ENCODE data around the gene GHITM.
"Not testable (repeated sequence)": the region's sequence is repeated elsewhere in the genome, so short reads cannot be mapped to it uniquely, and the experiment has no call there.

The GHITM gene

DNA sequence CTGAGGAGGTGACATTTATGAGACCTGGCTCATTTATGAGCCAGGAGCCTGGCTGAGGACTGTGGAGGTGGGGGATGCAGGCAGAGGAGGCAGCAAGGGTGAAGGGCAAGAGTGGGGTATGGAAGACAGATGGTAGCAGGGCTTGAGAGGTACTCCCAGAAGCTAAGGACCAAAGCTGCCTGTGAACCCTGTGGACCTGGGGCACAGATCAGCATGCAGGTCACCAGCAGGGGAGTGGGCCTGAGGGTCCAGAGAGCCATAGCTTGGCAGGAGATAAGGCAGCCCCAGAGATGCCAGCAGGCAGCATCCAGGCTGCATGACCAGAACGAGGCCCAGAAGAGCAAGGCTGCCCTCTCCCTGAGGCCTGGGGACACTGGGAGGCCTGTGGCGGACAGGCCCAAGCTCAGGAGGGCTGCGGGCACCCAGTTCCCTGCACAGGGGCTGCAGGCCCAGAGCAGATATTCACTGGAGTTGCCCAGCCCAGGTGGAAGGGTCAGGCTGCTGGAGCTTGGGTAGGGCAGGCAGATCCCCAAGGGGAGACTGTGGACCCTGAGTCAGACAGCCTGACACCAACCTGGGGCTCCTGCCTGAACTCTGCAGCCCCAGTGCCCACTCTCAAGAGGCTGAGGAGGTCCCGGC is 37.6 kb downstream of the GHITM start:
- DNase-seq (ENCODE audit: low spot score) = no peak

DNA sequence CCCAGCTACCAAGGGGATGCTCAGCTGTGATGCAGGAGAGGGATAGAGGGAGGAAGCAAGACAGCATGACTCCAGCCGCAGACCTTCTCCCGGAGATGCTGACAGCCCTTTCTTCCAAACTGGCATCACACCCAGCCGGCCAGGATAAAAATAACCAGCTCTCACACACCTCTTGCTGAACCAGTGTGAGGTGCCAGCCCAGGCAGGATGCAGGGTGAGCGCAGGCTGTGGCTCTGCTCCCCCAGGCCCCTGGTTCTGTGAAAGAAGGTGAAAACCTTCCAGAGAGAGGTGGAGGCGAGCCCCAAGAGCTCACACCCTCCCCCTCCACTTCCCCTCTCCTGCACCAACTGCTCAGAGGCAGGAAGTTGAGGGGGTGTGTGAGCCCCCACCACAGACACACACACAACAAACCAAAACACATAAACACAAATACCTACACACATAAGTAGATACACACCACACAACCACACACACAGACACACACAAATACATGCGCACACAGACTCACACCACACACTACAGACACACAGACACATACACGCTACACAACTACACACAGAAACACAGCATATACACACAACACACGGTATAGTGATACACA is 38.3 kb downstream of the GHITM start:
- DNase-seq (ENCODE audit: low spot score) = no peak

DNA sequence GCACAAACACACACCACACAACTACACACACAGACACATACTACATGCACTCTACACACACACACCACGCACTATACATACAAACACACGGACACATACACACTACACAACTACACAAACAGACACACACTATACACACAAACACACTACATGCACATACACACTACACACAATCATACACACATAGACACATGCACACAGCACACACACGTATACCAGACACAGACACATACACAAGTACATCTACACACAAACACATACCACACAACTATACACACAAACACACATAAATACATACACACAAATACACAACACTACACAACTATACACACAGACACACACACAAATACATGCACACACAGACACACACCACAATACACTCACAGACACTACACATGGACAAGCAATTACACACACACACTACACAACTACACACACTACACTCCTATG is 38.9 kb downstream of the GHITM start:
- DNase-seq (ENCODE audit: low spot score) = no peak

DNA sequence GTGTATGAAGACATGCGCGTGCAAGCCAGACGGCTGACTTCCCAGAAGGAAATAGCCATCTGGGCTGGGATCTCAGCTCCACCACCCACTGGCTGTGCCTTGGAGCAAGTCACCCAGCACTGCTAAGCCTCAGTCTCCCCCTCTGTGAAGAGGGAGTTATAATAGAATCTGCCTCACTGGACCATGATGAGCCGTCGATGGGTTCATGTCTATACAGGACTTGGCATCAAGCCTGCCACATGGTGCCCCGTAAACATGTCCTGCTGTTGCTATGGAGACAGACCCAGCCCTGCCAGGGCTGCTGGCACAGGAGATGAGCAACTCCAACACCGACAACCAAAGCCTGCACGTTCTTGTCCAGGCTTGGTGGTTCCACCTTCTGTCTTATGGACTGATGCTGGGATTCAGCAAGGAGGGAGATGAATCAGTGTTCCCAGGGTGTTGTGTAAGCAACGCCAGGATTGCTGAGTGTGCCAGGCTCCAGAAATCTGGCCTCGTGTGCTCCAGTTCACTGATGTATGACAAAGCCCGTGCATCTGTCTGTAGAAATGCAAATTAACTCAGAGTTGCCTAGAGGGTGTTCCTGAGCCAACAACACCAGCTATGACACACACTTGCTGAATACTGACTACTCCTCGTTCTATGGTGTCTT is 39.9 kb downstream of the GHITM start:
- no peak for DNase-seq (ENCODE audit: low spot score)

DNA sequence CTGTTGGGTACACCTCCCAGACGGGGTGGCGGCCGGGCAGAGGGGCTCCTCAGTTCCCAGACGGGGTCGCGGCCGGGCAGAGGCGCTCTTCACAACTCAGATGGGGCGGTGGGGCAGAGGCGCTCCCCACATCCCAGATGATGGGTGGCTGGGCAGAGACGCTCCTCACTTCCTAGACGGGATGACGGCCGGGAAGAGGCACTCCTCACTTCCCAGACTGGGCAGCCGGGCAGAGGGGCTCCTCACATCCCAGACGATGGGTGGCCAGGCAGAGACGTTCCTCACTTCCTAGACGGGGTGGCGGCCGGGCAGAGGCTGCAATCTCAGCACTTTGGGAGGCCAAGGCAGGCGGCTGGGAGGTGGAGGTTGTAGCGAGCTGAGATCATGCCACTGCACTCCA is 41.1 kb downstream of the GHITM start:
- not testable (repeated sequence) for DNase-seq (ENCODE audit: low spot score)

DNA sequence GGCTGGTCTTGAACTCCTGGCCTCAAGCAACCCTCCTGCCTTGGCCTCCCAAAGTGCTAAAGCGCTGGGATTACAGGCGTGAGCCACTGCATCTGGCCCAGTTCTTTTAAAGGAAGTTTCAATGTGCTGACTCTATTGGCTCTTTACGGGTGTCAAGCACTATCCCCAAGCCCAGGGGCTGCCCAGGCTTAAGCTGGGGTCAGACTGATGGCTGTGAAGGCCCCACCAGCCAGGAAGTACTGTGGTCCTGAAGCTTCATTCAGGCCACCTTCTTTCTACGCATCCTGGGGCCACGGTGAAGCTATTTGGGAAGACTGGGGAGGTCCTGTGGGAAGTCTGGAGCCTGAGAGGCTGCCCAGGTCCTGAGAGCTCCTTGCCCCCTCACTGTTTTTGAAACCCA is 42.3 kb downstream of the GHITM start:
- DNase-seq (ENCODE audit: low spot score) = no peak

DNA sequence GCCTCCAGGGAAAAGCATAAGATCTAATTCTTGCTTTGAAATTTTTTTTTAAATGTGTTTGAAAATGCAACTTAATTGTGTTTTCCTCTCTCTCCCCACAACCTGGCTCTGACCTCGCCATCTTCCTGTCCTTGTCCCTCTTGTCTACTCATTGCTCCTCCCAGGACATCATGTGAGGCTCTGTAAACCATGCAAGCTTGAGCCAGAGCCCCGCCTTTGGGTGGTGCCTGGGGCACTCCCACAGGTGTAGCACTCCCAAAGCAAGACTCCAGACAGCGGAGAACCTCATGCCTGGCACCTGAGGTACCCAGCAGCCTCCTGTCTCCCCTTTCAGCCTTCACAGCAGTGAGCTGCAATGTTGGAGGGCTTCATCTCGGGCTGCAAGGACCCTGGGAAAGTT is 45.2 kb downstream of the GHITM start:
- DNase-seq (ENCODE audit: low spot score) = no peak

DNA sequence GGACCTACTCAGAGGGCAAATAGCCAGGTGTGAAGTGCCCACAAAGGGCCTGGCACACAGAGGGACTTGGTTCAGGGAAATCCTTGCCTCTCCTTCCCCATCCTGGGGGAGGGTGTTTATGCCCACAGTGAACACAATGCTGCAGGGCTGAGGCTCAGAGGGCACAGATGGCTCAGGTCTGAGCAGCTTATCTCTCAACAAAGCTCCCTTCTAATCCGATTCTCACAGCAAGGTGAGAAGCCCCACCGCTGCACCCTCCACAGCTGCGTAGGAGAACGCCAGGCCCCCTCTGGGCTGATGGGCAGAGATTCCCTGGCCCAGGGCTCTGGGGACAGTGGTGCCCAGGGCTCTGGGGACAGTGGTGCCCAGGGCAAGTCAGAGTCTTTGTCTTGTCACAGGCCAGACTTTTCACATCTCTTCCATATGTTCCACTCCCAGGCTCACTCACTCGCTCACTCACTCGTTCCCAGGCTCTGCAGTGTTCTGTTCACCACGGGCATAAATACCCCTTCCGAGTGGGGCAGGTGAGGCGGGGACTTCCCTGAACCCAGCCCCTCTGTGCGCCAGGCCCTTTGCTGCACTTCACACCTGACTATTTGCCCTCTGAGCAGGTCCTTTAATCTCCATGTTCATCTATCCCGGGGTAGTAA is 46.3 kb downstream of the GHITM start:
- DNase-seq (ENCODE audit: low spot score) = no peak

DNA sequence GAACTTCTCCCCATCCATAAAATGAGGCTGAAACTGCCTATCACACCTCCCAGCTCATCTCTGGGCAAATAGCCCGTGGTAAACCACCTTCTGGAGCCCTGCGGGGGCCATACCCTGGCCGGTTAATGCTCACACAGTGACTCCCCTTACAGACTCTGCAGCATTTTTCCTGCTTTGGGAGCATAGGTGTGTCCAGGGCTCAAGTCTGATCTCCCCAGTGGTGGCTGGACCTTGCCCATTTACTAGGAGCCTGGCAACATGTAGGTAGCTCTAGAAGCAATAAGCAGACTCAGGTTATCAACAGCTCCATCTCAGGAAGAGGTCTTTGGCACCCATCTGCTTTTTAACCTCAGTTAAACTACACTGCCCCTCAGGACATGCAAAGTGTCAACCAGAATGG is 49.5 kb downstream of the GHITM start:
- no peak for DNase-seq (ENCODE audit: low spot score)

DNA sequence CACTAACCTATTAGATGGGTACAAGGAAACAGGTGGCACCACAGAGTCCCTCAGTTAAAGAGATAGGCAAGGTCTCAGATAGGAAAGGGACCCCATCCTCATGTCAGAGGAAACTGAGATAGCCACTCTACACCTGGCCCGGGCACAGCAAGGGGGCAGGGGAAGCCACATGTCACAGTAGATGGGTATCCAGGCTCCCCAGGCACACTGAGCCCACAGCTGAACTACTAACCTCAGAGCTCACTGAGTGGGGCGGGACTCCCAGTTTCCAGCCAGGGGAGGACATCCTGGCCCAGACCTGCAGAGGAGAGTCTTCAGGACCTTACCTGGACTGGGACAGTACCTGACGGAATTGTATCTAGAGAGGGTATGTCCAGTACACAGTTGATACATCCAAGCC is 51.3 kb downstream of the GHITM start:
- no peak for DNase-seq (ENCODE audit: low spot score)

DNA sequence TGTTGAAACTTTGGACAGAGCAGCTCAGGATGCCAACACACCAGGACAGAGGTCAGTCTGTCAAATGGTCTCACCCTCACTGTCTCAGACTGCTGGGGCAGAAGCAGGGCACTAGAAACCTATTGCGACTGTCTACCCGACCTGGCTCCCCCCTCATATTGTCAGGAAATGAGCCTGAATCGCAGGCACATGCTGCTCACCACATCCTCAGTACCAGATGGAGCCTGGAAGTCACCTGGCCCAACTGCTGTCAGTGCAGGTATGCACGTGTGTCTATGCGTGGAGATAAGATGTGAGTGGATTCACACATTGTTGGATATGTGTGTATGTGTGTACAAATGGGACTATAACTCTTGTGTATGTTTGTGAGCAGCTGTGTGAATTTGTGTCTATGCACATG is 51.8 kb downstream of the GHITM start:
- no peak for DNase-seq (ENCODE audit: low spot score)

DNA sequence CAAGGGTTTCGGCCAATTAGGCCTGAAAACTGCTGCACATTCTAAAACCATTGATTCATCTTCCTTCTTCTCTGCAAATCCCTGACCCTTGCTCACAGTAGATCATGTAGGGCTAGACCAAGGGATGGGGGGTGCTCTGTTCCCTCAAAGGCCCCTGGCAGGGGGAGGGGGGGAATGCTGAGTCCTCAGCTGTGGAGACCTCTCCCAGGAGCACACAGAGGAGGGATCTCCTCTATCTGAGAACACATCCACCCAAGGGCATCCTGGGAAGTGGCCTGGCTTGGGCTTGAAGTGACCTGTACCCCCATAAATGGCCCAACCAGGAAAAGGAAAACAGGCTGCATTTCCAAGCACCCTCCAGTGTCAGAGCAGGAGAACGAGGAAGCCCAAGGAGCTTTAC is 54.0 kb downstream of the GHITM start:
- DNase-seq (ENCODE audit: low spot score) = no peak

DNA sequence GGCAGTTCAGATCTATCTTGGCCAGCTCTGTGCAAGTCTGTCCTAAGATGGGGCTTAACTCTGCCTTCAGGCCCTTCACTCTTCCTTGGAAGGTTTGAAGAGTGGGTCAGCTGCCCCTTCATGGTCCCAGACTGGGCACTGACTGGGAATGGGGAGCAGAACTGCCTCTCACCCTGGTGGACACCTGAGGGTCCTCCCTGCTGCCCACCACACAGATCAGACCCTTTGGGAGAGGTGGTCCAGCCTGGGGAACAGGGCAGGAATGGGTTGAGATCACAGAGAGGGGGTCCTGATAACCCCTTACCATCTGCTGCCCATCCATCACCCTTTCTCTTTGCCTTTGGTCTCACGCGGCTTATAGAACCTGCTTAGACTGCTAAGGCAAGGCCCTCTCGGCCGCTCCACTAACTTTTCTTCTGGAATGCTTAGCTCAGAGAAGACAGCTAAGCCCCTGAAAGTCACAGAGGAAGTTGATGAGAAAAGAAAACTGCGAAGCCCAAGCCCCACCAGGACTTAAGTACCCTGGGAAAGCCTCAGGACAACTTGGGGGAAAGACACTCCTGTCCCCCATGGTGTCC is 54.6 kb downstream of the GHITM start:
- DNase-seq (ENCODE audit: low spot score) = no peak

DNA sequence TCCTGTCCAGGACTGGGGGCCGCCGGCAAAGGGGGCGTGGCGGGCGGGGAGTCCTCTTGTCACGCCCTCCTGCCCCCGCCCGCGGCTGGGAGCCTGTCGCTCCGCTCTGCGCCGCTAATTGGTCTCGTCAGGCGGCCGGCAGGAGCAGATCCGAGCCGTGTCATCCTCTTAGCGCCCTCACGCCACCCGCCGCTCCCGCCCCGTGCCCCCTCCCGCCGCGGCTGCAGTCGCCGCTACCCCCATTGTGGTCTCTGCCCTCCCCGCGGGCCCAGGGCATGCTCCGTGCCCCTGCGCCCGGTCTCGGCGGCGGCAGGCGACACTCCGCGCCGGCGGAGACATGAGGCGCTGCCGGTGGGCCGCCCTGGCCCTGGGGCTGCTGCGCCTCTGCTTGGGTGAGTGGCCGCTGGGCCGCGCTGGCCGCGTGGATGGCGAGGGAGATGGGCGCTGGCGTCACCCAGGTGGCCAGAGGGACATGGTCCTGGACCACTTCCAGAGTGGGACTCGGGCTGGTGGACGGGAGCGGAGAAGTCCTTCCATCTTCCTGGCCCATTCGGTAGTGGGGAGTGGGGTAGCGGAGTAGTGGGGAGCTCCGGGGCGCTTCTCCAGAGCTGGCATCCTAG is 55.2 kb downstream of the GHITM start, which contains the start of gene CDHR1:
Gene CDHR1 (plus strand): TSS at position 114 of the 620 bp plus-strand sequence. CDS start 224 bp downstream, at position 338.
- no peak for DNase-seq (ENCODE audit: low spot score)

DNA sequence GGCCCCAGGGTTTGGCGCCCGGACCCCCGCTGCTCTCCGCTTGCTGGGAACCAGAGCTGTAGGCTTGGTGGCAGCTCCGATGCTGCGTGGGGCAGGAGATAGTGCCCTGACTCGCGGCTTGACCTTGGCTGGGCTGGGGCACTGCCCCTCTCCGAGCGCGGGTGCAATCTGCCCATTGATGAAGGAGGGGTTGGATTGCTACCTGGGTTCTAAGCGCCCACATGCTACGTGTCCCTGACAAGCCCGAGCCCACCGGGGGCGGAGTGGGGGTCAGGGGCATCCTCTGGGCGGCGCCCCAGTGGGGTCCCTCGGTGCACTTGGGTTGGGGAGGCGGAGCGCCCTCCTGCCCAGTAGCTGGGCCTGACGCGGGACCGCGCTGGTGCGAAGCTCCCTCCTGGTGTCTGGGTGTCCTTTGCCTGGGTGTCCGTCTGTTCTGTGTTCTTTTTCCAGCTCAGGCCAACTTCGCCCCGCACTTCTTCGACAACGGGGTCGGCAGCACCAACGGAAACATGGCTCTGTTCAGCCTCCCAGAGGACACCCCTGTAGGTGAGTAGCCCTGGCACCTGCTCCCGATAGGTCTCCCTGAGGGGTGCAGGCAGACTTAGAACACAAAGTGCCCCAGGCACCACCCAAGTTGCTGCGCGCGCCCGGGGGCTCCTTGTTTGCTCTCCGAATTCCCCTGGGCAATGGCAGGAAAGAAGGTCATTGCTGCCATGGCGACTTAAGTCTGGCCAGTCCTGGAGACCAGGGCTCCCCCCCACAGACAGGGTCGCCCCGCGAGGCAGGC is 55.9 kb downstream of the GHITM start:
- DNase-seq (ENCODE audit: low spot score) = no peak

DNA sequence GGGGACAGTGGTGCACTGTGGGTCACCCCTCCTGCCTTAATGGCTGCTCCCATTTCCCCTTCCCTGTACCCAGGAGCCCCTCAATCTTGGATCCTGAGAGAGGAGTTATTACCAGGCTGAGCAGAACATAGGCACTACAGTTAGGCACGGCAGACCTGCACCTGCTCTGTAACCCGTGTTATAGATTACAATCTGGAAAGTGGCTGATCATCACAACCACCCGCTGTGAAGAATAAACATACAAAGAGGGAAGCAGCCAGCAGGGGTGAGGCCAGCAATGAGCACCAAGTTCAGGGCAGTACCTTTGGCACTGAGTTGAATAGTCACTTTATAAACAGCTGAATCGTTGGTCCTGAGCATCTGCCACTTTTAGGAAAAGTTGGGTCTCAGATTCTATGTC is 56.8 kb downstream of the GHITM start:
- no peak for DNase-seq (ENCODE audit: low spot score)

DNA sequence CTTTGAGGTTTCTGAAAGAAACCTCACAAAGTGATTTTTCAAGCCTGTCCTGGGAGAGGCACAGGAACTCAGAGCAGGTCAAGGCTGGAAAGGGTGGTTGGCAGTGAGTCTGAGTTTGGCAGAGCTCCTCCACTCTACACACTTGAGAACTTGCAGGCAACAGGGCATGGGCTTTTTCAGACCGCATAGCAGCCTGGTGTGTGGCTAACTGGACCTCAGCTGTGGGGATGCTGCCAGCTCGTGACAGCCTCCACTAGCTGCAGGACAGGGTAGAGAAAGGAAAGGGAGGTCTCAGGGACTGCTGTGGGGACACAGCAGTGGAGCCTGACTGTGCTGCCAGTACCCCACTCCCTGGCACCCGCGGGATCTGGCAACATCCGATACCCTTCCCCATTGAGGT is 57.6 kb downstream of the GHITM start:
- DNase-seq (ENCODE audit: low spot score) = no peak

DNA sequence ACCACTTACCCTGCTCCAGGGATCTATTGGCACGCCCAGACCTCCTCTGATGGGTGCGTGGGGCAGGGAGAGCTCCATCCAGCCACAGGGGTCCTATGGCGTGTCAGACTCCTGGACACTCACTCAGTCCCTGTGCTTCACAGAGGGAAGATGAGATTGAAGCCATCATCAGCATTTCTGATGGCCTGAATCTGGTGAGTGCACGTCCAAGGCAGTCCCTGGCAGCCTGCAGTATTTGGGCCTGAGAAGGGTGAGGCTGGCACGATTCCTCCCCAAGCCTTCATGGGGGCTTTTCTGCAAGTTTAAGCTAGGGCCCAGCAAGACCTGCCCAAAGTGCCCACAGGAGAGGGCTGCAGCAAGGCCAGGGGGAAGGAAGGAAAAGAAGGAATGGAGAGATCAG is 58.3 kb downstream of the GHITM start:
- no peak for DNase-seq (ENCODE audit: low spot score)

DNA sequence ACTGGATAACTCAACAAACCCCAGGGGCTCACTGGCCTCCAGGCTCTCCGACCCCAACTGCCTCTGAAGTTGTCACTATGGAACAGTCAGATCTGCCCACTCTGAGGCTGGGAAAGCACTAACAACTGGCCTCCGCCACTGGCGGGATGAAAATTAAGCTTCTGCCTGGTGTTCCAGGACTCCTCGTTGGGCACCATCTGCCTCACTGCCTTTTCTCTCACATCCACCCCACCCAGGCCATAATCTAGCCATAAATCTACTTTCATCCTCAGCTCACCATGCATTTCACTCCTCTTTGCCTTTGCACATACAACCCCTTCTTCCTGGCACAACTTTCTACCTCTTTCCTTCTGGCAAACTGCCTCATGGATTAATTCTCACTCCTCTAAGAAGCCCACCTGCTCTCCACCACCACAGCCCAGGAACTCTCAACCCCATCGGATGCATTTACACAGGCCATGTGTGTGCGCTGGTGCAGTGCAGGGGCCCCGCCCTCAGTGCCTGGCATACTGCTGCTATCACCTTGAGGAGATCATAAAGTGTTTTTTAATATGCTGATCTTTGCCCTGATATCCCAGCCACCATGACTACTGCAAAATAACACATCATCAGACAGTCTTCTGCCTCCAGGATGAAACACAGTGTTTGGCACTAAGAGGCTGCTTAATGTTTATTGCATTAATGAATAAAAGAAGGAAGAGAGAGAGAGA is 59.1 kb downstream of the GHITM start:
- no peak for DNase-seq (ENCODE audit: low spot score)

DNA sequence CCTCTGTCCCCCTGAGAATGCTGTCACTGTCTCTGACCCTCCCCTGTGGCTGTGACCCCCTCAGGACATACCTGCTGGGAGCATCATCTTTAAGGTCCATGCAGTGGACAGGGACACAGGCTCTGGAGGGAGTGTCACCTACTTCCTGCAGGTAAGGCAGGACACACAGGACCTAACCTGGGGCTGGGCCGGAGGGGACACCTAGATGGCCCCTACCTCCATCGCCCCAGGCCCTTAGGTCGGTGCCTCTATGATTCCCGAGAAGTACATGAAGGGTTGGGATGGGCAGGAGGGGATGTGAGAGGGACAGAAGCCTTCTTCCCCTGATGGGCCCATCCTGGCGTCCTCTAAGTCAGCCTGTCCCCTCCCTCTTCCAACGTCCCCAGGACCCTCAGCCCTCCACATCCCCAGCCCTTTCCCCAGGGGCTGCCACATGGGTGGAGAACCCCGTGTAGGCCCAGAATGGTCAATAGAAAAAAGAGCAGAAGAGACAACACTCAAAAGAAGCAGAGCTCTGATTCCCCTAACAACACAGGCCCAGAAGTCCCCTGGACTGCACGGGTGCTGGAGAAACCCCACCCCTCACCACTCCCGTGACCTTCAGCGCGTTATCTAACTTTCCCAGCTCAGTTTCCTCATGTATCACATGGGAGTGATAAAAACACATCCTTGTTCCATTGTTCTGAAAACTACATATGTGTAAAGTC is 61.4 kb downstream of the GHITM start:
- DNase-seq (ENCODE audit: low spot score) = no peak
